Activated B cell treated with CpG ODN at 0.5 μM for 24 hours (primary cell): ENCODE measurements around the gene HK2. TPM values are rescaled to one million over a fixed set of nuclear protein-coding genes. Genes with fewer than 3 reads are reported as not detected.
"Not testable (repeated sequence)": the region's sequence is repeated elsewhere in the genome, so short reads cannot be mapped to it uniquely, and the experiment has no call there.

Source experiments
- ATAC-seq: fragments of 200-7000 bp; cut with Tn5 transposase; one replicate; pipeline ENCODE4 v1.10.0; 2021; ENCODE audit warnings: low read depth, mild to moderate bottlenecking, moderate library complexity
- CTCF ChIA-PET: fragments of 350-600 bp; sonication (Branson Sonifier 250); formaldehyde crosslinking; loops from one replicate; lab custom pipeline; 2021; ENCODE audit warnings: antibody characterized with exemption; lab: Charles Lee
- POLR2A ChIA-PET: fragments of 350-600 bp; sonication (Branson Sonifier 250); formaldehyde crosslinking; loops from one replicate; lab custom pipeline; 2021; ENCODE audit warnings: antibody characterized with exemption; lab: Charles Lee
- DNase-seq: peaks from one replicate; pipeline ENCODE4 v3.0.0; 2022
- H3K27ac Mint-ChIP-seq: one replicate; pipeline ENCODE4 v1.8.0; 2020; ENCODE audit warnings: mixed read lengths
- H3K27me3 Mint-ChIP-seq: one replicate; pipeline ENCODE4 v1.8.0; 2021; ENCODE audit warnings: mixed read lengths
- H3K36me3 Mint-ChIP-seq: one replicate; pipeline ENCODE4 v1.8.0; 2021; ENCODE audit warnings: low read depth, mixed read lengths
- H3K4me1 Mint-ChIP-seq: one replicate; pipeline ENCODE4 v1.8.0; 2021; ENCODE audit warnings: mixed read lengths
- H3K4me3 Mint-ChIP-seq: one replicate; pipeline ENCODE4 v1.8.0; 2020; ENCODE audit warnings: mild to moderate bottlenecking, mixed read lengths
- H3K9me3 Mint-ChIP-seq: one replicate; pipeline ENCODE4 v1.8.0; 2020; ENCODE audit warnings: mixed read lengths
- CTCF ChIP-seq: fragments of 200-600 bp; IDR thresholded peaks from one replicate; pipeline ENCODE4 v1.8.0; 2022; ENCODE audit warnings: antibody characterized with exemption, mild to moderate bottlenecking
- intact Hi-C: fragments of 100-400 bp; cut with micrococcal nuclease; formaldehyde crosslinking; loops from one replicate; pipeline ENCODE4 v1.15.1; 2024
- total RNA-seq: library from RNA; stranded (reverse); gene quantifications from 2 replicates; pipeline ENCODE4 v1.2.3, GENCODE V29; 2022

HK2 gene
- total RNA-seq, 1 donor from 2014 or later, result 15.3 TPM

GRCh38 chr2:74847070-74847858 lies 13.3 kb downstream of the HK2 start:
- CTCF ChIA-PET, result interaction anchor here (1.3 to 1.8 kb wide), 3 partner anchors 10 to 135 kb away, joined by 4 read pairs; no protein-coding TSS in a partner anchor
- no peaks in the 10 kb centered on the region for H3K9me3 Mint-ChIP-seq
- POLR2A ChIA-PET, result interaction anchor here (4.5 kb wide), 1 partner anchor 10 kb away, joined by 47 read pairs; the partner anchor contains the start of gene HK2
- no peaks in the 10 kb centered on the region for H3K27me3 Mint-ChIP-seq
- no peak for DNase-seq
- H3K4me3 Mint-ChIP-seq, result no peak overlapping the region
- peaks cover 83% of the 10 kb centered on the region for H3K4me1 Mint-ChIP-seq
- no peak for ATAC-seq
- no peaks in the 10 kb centered on the region for H3K36me3 Mint-ChIP-seq
- TF ChIP-seq CTCF, result no peak
- intact Hi-C loops, result loop anchor here (5.0 kb wide), 1 partner anchor 195 kb away; the partner anchor contains the start of gene SEMA4F
- peak overlapping the region; percentile 3 for H3K27ac Mint-ChIP-seq

- Mint-ChIP-seq H3K4me1 (peaks cover 75% of the 10 kb centered on the region), H3K27me3 (no peaks in the 10 kb centered on the region), H3K9me3 (no peaks in the 10 kb centered on the region), H3K4me3 (peak overlapping the region; percentile 82), H3K36me3 (peaks cover 1% of the 10 kb centered on the region), H3K27ac (peak overlapping the region; percentile 96)
- POLR2A ChIA-PET, result interaction anchor here (0.6 to 4.5 kb wide), 4 partner anchors 13 to 99 kb away, joined by 3 to 47 read pairs (median 3); partner anchors contain the start of gene HK2
- no peak for DNase-seq
- intact Hi-C loops, result loop anchor here (1.0 to 5.0 kb wide), 3 partner anchors 13 to 197 kb away; partner anchors contain the start of genes HK2 and SEMA4F
- CTCF ChIA-PET, result interaction anchor here (0.9 to 2.5 kb wide), 3 partner anchors 13 to 26 kb away, joined by 3 to 19 read pairs (median 5); partner anchors contain the start of gene HK2
- no peak for TF ChIP-seq CTCF
- peak; percentile 88 for ATAC-seq
Measured at GRCh38 chr2:74849228-74849892, 15.4 kb downstream of the HK2 start.

DNA sequence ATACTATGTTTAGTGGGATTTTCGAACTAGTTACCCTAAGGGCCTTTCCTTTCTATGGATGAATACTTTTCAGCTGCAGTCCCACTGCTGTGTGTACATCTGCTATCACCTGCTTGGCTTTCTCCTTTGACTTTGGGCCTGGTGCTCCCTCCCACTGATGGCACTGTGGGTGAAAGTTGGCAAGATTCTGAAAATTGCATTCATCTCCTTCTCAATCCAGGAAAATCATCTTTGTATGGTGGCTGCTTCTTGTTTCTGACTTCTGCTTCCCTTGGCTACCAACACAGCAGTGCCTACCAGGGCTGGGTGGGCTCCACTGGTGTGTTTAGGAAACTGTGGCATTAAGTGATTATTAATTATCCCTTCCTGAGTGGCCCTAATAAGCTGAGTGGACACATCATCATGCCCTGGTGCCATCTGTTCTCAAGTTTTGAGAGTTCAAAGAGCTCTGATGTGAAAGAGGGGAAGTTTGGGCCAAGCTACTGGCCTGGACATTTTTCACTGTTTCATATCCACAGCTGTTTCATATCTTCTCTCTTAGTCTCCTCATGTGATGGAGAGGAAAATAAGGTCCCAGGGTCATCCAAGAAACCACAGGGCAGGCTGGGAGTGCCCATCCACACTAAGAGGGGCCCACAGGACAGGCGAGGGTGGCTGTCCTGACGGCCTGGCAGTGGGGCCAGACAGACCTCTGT lies 16.7 kb downstream of the HK2 start:
- H3K9me3 Mint-ChIP-seq, result no peaks in the 10 kb centered on the region
- H3K4me1 Mint-ChIP-seq, result peaks cover 64% of the 10 kb centered on the region
- H3K4me3 Mint-ChIP-seq, result peak overlapping the region; percentile 19

DNA sequence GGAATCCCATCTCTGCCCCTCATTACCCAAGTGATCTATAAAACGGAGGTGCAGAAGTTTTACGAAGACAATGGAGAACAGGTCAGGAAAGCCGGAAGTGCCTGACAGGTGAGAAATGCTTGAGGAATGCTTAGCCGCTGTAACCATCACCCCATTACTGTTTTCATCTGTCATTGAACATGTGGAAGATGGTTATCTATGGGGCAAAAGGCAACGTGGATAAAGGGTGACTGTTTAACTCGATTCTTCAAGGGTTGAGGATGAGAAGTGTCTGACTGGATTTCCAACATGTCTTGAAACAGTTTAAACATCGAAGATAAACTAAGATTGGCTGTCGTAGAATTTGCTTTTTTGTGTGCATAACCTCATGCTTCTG lies 17.3 kb downstream of the HK2 start:
- POLR2A ChIA-PET, result interaction anchor here (4.5 kb wide), 1 partner anchor 14 kb away, joined by 47 read pairs; the partner anchor contains the start of gene HK2
- H3K4me3 Mint-ChIP-seq, result no peak overlapping the region

More for the DNA sequence above, 16.7 kb downstream of the HK2 start:
- Mint-ChIP-seq H3K27ac (peak overlapping the region; percentile 96), H3K36me3 (peaks cover 11% of the 10 kb centered on the region), H3K27me3 (no peaks in the 10 kb centered on the region)
- no peak for ATAC-seq
- no peak for TF ChIP-seq CTCF
- intact Hi-C loops, result no loop called here
- no peak for DNase-seq
- ChIA-PET CTCF (interaction anchor here (2.5 kb wide), 1 partner anchor 14 kb away, joined by 19 read pairs; no protein-coding TSS in a partner anchor), POLR2A (interaction anchor here (4.5 kb wide), 1 partner anchor 14 kb away, joined by 47 read pairs; the partner anchor contains the start of gene HK2)

DNA sequence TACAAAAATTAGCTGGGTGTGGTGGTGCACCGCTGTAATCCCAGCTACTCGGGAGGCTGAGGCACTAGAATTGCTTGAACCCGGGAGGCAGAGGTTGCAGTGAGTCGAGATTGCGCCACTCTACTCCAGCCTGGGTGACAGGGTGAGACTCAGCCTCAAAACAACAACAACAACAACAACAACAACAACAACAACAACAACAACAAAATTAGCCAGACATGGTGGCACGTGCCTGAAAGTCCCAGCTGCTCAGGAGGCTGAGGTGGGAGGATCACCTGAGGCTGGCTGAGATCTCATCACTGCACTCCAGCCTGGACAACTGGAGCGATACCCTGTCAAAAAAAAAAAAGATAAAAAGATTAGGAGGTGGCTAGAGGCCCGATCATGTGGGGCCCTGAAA lies 19.4 kb downstream of the HK2 start:
- POLR2A ChIA-PET, result interaction anchor here (0.5 kb wide), 1 partner anchor 373 kb away, joined by 4 read pairs; no protein-coding TSS in a partner anchor
- DNase-seq, H3K9me3 Mint-ChIP-seq, H3K27ac Mint-ChIP-seq, CTCF ChIA-PET, ATAC-seq, H3K27me3 Mint-ChIP-seq, intact Hi-C loops, H3K4me3 Mint-ChIP-seq: not testable (repeated sequence)
- Mint-ChIP-seq H3K36me3 (peaks cover 23% of the 10 kb centered on the region), H3K4me1 (peaks cover 44% of the 10 kb centered on the region)

More for the DNA sequence above, 17.3 kb downstream of the HK2 start:
- no peaks in the 10 kb centered on the region for H3K27me3 Mint-ChIP-seq
- H3K36me3 Mint-ChIP-seq, result peaks cover 16% of the 10 kb centered on the region
- CTCF ChIA-PET, result interaction anchor here (2.5 kb wide), 1 partner anchor 15 kb away, joined by 19 read pairs; no protein-coding TSS in a partner anchor
- TF ChIP-seq CTCF, result no peak
- no peaks in the 10 kb centered on the region for H3K9me3 Mint-ChIP-seq
- DNase-seq, result no peak
- peaks cover 59% of the 10 kb centered on the region for H3K4me1 Mint-ChIP-seq
- intact Hi-C loops, result no loop called here
- peak overlapping the region; percentile 96 for H3K27ac Mint-ChIP-seq
- no peak for ATAC-seq
